Testis (tissue), 3 donors: Measurements from ENCODE around the gene WWC2. TPM values are rescaled to one million over a fixed set of nuclear protein-coding genes. Genes with fewer than 3 reads are reported as not detected.

Source experiments
- DNase-seq: peaks from one replicate; pipeline ENCODE4 v3.0.0-alpha.2; 2019
- H3K27ac ChIP-seq, 2 donors: fragments of 200-600 bp; sonication (generic); one replicate each; pipeline ENCODE4 v1.5.1; 2019
- H3K27me3 ChIP-seq: fragments of 200-600 bp; sonication (generic); one replicate; pipeline ENCODE4 v1.5.1; 2019
- H3K36me3 ChIP-seq: fragments of 200-600 bp; sonication (generic); one replicate; pipeline ENCODE4 v1.5.1; 2017; ENCODE audit warnings: low read depth; ENCODE audit errors: missing control alignments
- H3K4me1 ChIP-seq: fragments of 200-600 bp; sonication (generic); one replicate; pipeline ENCODE4 v1.5.1; 2019
- H3K4me3 ChIP-seq, 2 donors: fragments of 200-600 bp; sonication (generic); one replicate each; pipeline ENCODE4 v1.5.1; 2017 to 2019
- H3K9me3 ChIP-seq: fragments of 200-600 bp; sonication (generic); one replicate; pipeline ENCODE4 v1.5.1; 2017
- POLR2A ChIP-seq: fragments of 450-650 bp; IDR thresholded peaks from one replicate; pipeline ENCODE4 v1.6.1; 2017; ENCODE audit warnings: antibody characterized with exemption, mild to moderate bottlenecking, moderate library complexity
- WGBS, 2 donors: methylation state at CpG; one replicate each; pipeline ENCODE4 v1.1.5; 2018; 5-methylcytosine and 5-hydroxymethylcytosine counted together
- intact Hi-C: fragments of 100-400 bp; cut with DNase I; formaldehyde crosslinking; loops from one replicate; pipeline ENCODE4 v1.15.1; 2023; ENCODE audit warnings: low total_unique reads
- polyA plus RNA-seq: library from polyadenylated mRNA; stranded (reverse); fragments of 350-450 nt; fragmentation: Illumina TruSeq; extraction: RNeasy Lipid Tissue Mini Kit (QIAGEN cat#74804); gene quantifications from one replicate; pipeline ENCODE4 v1.2.3, GENCODE V29; 2014; ENCODE audit warnings: low read depth, low replicate concordance; ENCODE audit not compliant: insufficient read depth
- total RNA-seq, 2 donors: library from RNA; depleted of rRNA; stranded (reverse); fragments of >200 nt; gene quantifications; one replicate each; pipeline ENCODE4 v1.2.3, GENCODE V29; 2016
- TF ChIP-seq, protein P1 (sequence below), 3 experiments: fragments of 450-650 bp in 2 of 3; fragments of 200-600 bp in 1 of 3; sonication (generic) in 1 of 3; IDR thresholded peaks; one replicate each; pipeline ENCODE4 v1.5.1; 2016 to 2019; ENCODE audit warnings: antibody characterized with exemption in 3 of 3, mild to moderate bottlenecking in 2 of 3, moderate library complexity in 1 of 3

WWC2 gene
- total and polyA plus RNA-seq, 3 donors from 2014 or later, result 34.4 to 76.7 (median 64.2) TPM

- Histone ChIP-seq H3K9me3 (no peaks in the 10 kb centered on the region), H3K27ac (no peak overlapping the region), H3K4me1 (peaks cover 6% of the 10 kb centered on the region), H3K4me3 (no peak overlapping the region), H3K27me3 (no peaks in the 10 kb centered on the region), H3K36me3 (no peaks in the 10 kb centered on the region)
- TF ChIP-seq POLR2A, result no peak
- TF ChIP-seq, protein P1, sequence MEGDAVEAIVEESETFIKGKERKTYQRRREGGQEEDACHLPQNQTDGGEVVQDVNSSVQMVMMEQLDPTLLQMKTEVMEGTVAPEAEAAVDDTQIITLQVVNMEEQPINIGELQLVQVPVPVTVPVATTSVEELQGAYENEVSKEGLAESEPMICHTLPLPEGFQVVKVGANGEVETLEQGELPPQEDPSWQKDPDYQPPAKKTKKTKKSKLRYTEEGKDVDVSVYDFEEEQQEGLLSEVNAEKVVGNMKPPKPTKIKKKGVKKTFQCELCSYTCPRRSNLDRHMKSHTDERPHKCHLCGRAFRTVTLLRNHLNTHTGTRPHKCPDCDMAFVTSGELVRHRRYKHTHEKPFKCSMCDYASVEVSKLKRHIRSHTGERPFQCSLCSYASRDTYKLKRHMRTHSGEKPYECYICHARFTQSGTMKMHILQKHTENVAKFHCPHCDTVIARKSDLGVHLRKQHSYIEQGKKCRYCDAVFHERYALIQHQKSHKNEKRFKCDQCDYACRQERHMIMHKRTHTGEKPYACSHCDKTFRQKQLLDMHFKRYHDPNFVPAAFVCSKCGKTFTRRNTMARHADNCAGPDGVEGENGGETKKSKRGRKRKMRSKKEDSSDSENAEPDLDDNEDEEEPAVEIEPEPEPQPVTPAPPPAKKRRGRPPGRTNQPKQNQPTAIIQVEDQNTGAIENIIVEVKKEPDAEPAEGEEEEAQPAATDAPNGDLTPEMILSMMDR (IDR thresholded peaks at IDR 0.05), result no peak
- DNase-seq, result no peak
- intact Hi-C loops, result no loop called here
These were observed 33.8 kb downstream of the WWC2 start for GRCh38 chr4:183132865-183133264.

- H3K4me1 ChIP-seq, result no peaks in the 10 kb centered on the region
- TF ChIP-seq, protein P1 (IDR thresholded peaks at IDR 0.05), result no peak
- no peak for TF ChIP-seq POLR2A
- 87 to 94% methylated on average over 3 of the region's 3 CpGs for WGBS, 2 donors
- no peaks in the 10 kb centered on the region for H3K36me3 ChIP-seq
- no peak overlapping the region for H3K4me3 ChIP-seq
- H3K9me3 ChIP-seq, result no peaks in the 10 kb centered on the region
- DNase-seq, result no peak
- no peak overlapping the region for H3K27ac ChIP-seq
- no peaks in the 10 kb centered on the region for H3K27me3 ChIP-seq
- intact Hi-C loops, result no loop called here
These were observed 37.8 kb downstream of the WWC2 start for GRCh38 chr4:183136855-183137254.

DNA sequence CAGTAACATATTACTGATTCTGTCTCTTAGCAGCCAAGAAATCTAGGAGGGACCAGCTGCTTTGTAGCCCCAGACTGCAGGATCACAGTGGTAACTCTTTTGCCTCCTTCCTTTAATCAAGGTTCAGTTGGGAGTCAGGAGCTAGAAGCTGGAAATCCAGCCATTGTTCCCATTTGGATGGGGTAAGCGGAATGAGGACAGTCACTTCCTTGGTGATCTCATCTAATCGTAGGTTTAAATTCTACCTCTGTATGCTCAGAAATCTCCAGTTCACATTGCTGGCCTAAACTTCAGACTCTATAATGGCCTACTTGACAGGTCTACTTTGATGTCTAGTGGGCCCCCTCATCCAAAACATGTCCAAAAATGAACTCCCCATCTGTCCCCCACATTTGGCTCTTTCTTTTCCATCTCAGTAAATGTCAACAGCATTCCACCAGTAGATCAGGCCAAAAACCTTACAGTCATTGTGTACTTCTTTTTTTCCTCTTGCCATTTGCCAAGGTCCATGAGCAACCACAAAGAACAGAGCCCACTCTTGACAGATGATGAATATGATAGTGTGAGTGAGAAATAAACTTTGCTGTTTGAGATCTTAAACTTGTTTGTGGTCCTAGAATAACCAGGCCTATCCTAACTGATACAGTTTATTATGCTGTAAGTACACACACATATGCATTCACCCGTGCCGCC, 40.1 kb downstream of the WWC2 start:
- Histone ChIP-seq H3K4me3 (no peak overlapping the region), H3K36me3 (no peaks in the 10 kb centered on the region), H3K9me3 (no peaks in the 10 kb centered on the region), H3K27ac (no peak overlapping the region), H3K27me3 (no peaks in the 10 kb centered on the region), H3K4me1 (peaks cover 4% of the 10 kb centered on the region)
- no peak for DNase-seq
- intact Hi-C loops, result no loop called here
- TF ChIP-seq POLR2A, result no peak
- TF ChIP-seq, protein P1 (IDR thresholded peaks at IDR 0.05), result no peak
- 96% methylated on average over 4 of the region's 4 CpGs for WGBS, 2 donors

DNA sequence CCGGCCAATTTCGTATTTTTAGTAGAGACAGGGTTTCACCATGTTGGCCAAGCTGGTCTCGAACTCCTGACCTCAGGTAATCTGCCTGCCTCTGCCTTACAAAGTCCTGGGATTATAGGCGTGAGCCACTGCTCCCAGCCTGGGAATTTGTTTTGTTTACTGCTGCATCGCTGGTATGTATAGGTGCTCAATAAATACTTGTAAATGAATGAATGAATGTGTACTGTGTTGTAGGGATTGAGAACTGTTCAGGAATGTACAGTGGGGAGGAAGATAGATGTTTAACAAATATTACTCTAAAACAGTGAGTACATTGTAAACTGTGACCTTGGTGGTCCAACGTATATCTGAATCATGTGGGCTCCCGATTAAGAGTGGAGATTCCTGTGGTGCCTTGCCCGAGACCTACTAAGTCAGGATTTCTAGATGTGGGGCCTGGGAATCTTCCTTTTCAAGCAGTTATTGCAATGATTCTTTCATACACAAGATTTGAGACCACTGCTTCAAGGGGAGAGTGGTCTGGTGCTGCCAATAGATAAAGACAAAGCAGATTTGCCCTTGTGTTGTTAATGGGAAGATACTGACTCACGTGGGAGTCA, 41.0 kb downstream of the WWC2 start:
- 74 to 84% methylated on average over 8 to 9 of the region's 9 CpGs for whole genome bisulfite sequencing, 2 donors
- DNase-seq, result no peak
- Histone ChIP-seq H3K36me3 (no peaks in the 10 kb centered on the region), H3K27me3 (no peaks in the 10 kb centered on the region), H3K4me3 (no peak overlapping the region), H3K27ac (no peak overlapping the region), H3K9me3 (no peaks in the 10 kb centered on the region), H3K4me1 (peaks cover 4% of the 10 kb centered on the region)
- TF ChIP-seq, protein P1 (IDR thresholded peaks at IDR 0.05), result no peak
- no peak for TF ChIP-seq POLR2A
- intact Hi-C loops, result no loop called here

DNA sequence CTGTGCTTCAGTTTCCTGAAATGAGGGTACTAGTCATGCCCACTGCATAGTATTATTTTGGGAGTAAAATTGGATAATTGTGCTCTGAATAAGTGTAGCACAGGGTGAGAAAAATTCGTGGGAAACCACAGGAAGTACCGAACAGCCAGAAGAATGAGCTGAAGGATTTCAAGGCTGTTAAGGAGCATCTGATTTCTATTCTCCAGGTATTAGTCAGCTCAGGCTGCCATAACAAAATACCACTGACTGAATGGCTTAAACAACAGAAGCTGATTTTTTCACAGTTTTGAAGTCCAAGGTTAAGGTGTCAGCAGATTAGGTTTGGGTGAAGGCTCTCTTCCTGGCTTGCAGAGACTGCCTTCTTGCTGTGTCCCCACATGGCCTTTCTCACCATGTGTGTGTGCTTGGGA, 41.9 kb downstream of the WWC2 start:
- 54 to 57% methylated on average over 2 of the region's 2 CpGs for WGBS, 2 donors
- H3K4me3 ChIP-seq, result no peak overlapping the region
- no peak for TF ChIP-seq POLR2A
- TF ChIP-seq, protein P1 (IDR thresholded peaks at IDR 0.05), result no peak
- H3K36me3 ChIP-seq, result no peaks in the 10 kb centered on the region
- no peaks in the 10 kb centered on the region for H3K27me3 ChIP-seq
- DNase-seq, result no peak
- H3K9me3 ChIP-seq, result no peaks in the 10 kb centered on the region
- intact Hi-C loops, result no loop called here
- H3K4me1 ChIP-seq, result peaks cover 4% of the 10 kb centered on the region
- no peak overlapping the region for H3K27ac ChIP-seq
